Bronchial epithelial cell (primary cell): ENCODE measurements around the gene RNF40. TPM values are rescaled to one million over a fixed set of nuclear protein-coding genes. Genes with fewer than 3 reads are reported as not detected.

Experiments
- DNase-seq: peaks from one replicate; pipeline ENCODE4 v3.0.0-alpha.2; 2010; ENCODE audit warnings: low read depth
- FAIRE-seq: peaks from 2 replicates; lab custom pipeline; 2011; peaks lifted over from hg19 to GRCh38; lab: Jason Lieb, UNC
- H3K27me3 ChIP-seq: 2 replicates; pipeline ENCODE4 v1.5.1; 2011; ENCODE audit warnings: low read length; ENCODE audit not compliant: control insufficient read depth, insufficient read depth
- H3K36me3 ChIP-seq: 2 replicates; pipeline ENCODE4 v1.5.1; 2011; ENCODE audit warnings: low read length; ENCODE audit not compliant: control insufficient read depth, insufficient read depth
- H3K4me3 ChIP-seq: 2 replicates; pipeline ENCODE4 v1.5.1; 2011; ENCODE audit warnings: mild to moderate bottlenecking, low read depth, low read length, control low read depth
- total RNA-seq: library from RNA; depleted of rRNA; stranded (reverse); fragments of >200 nt; gene quantifications from 2 replicates; pipeline ENCODE4 v1.2.1, GENCODE V29; 2014
- TF ChIP-seq, protein P1 (sequence below): IDR thresholded peaks from 2 replicates; pipeline ENCODE4 v1.5.1; 2011; ENCODE audit warnings: mild to moderate bottlenecking, moderate library complexity, low read length, control low read depth, inconsistent platforms; ENCODE audit not compliant: insufficient read depth, severe bottlenecking

The RNF40 gene
- total RNA-seq, 1 donor from 2014 or later, result 38.7 TPM

DNA sequence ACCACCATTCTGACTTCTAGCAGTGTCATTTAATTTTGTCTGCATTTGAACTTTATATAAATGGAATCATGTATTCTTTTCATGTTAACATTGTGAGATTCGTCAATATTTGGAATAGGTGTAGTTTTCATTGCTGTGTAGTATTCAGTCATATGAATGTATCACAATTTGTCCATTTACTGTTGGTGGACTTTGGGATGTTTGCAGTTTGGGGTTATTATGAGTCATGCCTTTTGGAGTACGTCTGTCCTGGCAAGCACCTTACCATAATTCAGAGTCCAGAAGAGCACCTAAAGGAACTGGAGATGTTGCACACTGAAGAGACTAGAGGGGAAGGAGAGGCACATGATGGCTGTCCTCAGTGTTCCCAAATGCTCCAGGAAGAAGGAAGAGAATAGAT lies 17.0 kb upstream of the RNF40 start:
- H3K36me3 ChIP-seq, result peaks cover 15% of the 10 kb centered on the region
- peak; percentile 25 for DNase-seq
- H3K27me3 ChIP-seq, result no peaks in the 10 kb centered on the region
- FAIRE-seq, result no peak
- TF ChIP-seq, protein P1, sequence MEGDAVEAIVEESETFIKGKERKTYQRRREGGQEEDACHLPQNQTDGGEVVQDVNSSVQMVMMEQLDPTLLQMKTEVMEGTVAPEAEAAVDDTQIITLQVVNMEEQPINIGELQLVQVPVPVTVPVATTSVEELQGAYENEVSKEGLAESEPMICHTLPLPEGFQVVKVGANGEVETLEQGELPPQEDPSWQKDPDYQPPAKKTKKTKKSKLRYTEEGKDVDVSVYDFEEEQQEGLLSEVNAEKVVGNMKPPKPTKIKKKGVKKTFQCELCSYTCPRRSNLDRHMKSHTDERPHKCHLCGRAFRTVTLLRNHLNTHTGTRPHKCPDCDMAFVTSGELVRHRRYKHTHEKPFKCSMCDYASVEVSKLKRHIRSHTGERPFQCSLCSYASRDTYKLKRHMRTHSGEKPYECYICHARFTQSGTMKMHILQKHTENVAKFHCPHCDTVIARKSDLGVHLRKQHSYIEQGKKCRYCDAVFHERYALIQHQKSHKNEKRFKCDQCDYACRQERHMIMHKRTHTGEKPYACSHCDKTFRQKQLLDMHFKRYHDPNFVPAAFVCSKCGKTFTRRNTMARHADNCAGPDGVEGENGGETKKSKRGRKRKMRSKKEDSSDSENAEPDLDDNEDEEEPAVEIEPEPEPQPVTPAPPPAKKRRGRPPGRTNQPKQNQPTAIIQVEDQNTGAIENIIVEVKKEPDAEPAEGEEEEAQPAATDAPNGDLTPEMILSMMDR, result no peak
- no peak overlapping the region for H3K4me3 ChIP-seq

DNA sequence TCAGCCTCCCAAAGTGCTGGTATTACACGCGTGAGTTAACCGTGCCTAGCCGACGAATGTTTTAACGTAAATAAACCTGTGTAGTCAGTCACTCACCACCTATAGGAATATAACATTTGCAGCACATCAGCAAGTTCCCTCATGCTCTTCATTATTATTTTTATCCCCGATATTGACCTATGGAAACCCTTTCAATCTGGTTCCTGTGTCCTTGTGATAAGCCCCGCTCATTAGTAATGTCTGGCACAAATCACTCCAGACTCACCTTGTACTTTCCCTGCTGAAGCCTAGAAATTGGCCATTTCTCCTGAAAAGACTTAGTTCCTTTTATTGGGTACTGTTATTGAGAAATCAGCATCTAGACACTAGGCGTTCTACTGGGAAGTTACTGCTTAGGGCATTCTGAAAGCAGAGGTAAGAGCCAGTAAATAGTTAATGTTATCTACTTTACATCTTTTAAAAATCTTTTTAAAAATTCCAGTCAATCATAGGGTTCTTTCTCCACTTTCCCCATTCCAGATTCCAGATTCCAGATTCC lies 15.4 kb upstream of the RNF40 start:
- TF ChIP-seq, protein P1, result no peak
- peaks cover 25% of the 10 kb centered on the region for H3K36me3 ChIP-seq
- DNase-seq (no peak), FAIRE-seq (no peak)
- no peak overlapping the region for H3K4me3 ChIP-seq
- H3K27me3 ChIP-seq, result no peaks in the 10 kb centered on the region

DNA sequence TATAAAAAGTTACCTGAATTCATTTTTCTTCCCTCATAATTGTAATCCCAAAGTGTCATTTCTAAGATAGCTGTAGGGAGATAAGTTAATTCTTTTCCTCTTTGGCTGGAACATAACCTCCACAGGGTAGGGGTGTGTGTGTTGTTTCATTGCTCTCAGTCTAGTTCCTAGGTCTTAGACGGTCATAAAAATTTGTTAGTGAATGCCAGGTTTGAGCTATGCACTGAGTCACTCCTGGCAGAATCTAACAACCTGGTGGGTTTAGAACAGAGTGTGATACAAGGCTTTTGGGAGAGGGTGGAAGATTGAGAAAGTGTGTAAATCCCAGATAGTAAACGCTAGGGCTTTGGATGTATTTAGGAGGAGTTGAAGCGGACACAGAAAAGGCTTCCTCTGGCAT lies 14.8 kb upstream of the RNF40 start:
- Histone ChIP-seq H3K27me3 (no peaks in the 10 kb centered on the region), H3K4me3 (peak overlapping the region; percentile 37), H3K36me3 (peaks cover 22% of the 10 kb centered on the region)
- TF ChIP-seq, protein P1, result no peak
- DNase-seq (peak; percentile 48), FAIRE-seq (no peak)

DNA sequence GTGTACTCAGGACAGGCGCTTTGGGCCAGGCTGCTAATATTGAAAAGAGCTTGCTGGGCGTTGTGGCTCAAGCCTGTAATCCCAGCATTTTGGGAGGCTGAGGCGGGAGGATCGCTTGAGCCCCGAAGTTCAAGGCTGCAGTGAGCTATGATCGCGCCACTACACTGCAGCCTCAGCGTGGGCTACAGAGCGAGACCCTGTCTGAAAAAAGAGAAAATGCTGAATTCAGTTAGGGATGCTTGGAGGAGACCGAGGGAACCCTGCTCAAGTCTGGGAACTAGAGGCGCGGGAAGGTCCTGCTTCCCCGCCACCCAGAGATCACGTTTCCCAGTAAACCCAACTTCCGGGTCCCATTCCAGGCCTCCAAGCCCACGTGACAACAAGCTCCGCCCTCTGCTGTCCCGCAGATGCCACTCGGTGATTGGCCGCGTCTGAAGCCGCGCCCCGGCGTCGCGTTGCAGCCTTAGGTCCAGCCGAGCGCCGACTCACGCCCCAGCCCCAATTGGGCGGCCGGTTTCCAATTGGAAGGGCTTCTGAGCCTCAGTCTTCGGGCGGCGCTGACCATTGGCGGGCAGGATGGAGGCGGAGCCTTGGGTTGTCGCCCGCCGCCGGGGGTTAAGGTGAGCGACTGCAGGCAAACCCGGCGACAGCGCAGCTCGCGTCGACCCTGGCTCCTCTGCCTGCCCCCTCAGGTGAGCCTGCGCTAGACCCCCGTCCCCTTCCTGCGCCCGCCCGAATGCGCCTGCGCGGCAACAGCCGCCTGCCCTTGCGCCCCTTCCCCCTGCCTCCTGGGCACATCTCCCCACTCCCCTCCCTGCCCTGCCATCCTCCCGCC lies 14.1 kb upstream of the RNF40 start, which contains the start of gene PHKG2:
PHKG2 (plus strand) TSS at position 627 of the 835 bp plus-strand sequence. CDS start 396 bp downstream, outside the sequence.
- no peaks in the 10 kb centered on the region for H3K27me3 ChIP-seq
- peak; percentile 97 for DNase-seq
- peak within 1 kb of the TSS; percentile 80 for H3K4me3 ChIP-seq
- TF ChIP-seq, protein P1, result no peak
- no peak for FAIRE-seq
- H3K36me3 ChIP-seq, result peaks cover 18% of the 10 kb centered on the region

DNA sequence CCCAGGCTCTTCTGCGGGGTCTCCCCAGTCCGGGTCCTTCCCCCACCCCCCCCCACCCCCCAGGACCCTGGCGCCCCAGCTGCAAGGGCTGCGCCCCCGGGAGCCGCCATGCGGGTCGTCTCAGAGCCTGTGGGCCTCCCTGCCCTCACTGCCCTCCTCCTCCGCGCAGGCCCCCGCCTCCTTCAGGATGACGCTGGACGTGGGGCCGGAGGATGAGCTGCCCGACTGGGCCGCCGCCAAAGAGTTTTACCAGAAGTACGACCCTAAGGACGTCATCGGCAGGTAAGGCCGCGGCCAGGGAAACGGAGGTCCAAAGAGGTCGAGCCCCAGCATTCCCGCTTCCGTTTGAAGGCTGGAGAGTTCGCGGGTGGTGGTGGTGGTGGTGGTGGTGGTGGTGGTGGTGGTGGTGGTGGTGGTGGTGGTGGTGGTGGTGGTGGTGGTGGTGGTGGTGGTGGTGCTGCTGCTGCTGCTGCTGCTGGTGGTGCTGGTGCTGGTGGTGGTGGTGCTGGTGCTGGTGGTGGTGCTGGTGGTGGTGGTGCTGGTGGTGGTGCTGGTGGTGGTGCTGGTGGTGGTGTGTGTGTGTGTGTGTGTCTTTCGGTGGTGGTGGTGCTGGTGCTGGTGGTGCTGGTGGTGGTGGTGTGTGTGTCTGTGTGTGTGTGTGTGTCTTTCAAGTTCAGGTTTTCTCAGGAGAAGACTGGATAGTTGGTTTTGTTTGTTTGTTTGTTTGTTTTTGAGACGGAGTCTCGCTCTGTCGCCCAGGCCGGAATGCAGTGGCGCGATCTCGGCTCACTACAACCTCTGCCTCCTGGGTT lies 13.3 kb upstream of the RNF40 start:
- Histone ChIP-seq H3K27me3 (no peaks in the 10 kb centered on the region), H3K36me3 (peaks cover 12% of the 10 kb centered on the region), H3K4me3 (peak overlapping the region; percentile 80)
- FAIRE-seq (no peak), DNase-seq (no peak)
- TF ChIP-seq, protein P1, result no peak
